8988T (cell line): ENCODE measurements around the gene HERC2.
"Not testable (repeated sequence)": the region's sequence is repeated elsewhere in the genome, so short reads cannot be mapped to it uniquely, and the experiment has no call there.

ENCODE experiments used
- DNase-seq: peaks from one replicate; pipeline ENCODE4 v3.0.0; 2011

HERC2 gene

GRCh38 chr15:28178727-28179126, 143.3 kb downstream of the HERC2 start:
- DNase-seq: no peak

- no peak for DNase-seq
These were observed 143.7 kb downstream of the HERC2 start for GRCh38 chr15:28178290-28178689.

GRCh38 chr15:28169366-28169765, 152.6 kb downstream of the HERC2 start:
- no peak for DNase-seq

GRCh38 chr15:28168405-28169121, 153.4 kb downstream of the HERC2 start:
- not testable (repeated sequence) for DNase-seq

GRCh38 chr15:28167042-28167441, 154.9 kb downstream of the HERC2 start:
- no peak for DNase-seq

GRCh38 chr15:28165791-28166190, 156.2 kb downstream of the HERC2 start:
- no peak for DNase-seq

GRCh38 chr15:28164876-28165275, 157.1 kb downstream of the HERC2 start:
- no peak for DNase-seq

GRCh38 chr15:28154283-28154682, 167.7 kb downstream of the HERC2 start:
- DNase-seq: no peak

GRCh38 chr15:28153492-28154119, 168.4 kb downstream of the HERC2 start:
- no peak for DNase-seq

- not testable (repeated sequence) for DNase-seq
These were observed 169.4 kb downstream of the HERC2 start for GRCh38 chr15:28152538-28152923.

- not testable (repeated sequence) for DNase-seq
These were observed 170.0 kb downstream of the HERC2 start for GRCh38 chr15:28151864-28152537.

GRCh38 chr15:28147801-28148200, 174.2 kb downstream of the HERC2 start:
- DNase-seq: no peak

GRCh38 chr15:28145419-28145818, 176.6 kb downstream of the HERC2 start:
- not testable (repeated sequence) for DNase-seq

- no peak for DNase-seq
These were observed 181.9 kb downstream of the HERC2 start for GRCh38 chr15:28140062-28140461.

- not testable (repeated sequence) for DNase-seq
These were observed 184.5 kb downstream of the HERC2 start for GRCh38 chr15:28137408-28138039.

GRCh38 chr15:28136236-28136904, 185.6 kb downstream of the HERC2 start:
- not testable (repeated sequence) for DNase-seq

- DNase-seq: no peak
These were observed 188.7 kb downstream of the HERC2 start for GRCh38 chr15:28133281-28133680.

- no peak for DNase-seq
These were observed 189.3 kb downstream of the HERC2 start for GRCh38 chr15:28132524-28133275.

GRCh38 chr15:28131946-28132345, 190.0 kb downstream of the HERC2 start:
- no peak for DNase-seq

- DNase-seq: no peak
These were observed 190.6 kb downstream of the HERC2 start for GRCh38 chr15:28131400-28131799.

GRCh38 chr15:28130651-28131050, 191.3 kb downstream of the HERC2 start:
- no peak for DNase-seq

GRCh38 chr15:28129231-28129848, 192.6 kb downstream of the HERC2 start:
- DNase-seq: no peak
